OCI-LY1 (cell line): Measurements from ENCODE around the gene UBALD2.
A peak's percentile ranks its signal among the peaks of the same experiment; 100 is the strongest.

ENCODE experiments used
- H2AFZ ChIP-seq: fragments of 200-600 bp; sonication (generic), shearing (Covaris generic); 2 replicates; pipeline ENCODE4 v1.6.0; 2014; ENCODE audit warnings: antibody characterized with exemption, mild to moderate bottlenecking, low read length
- H3F3A ChIP-seq: fragments of 200-600 bp; sonication (generic), shearing (Covaris generic); 2 replicates; pipeline ENCODE4 v1.6.0; 2014; ENCODE audit warnings: mild to moderate bottlenecking, antibody characterized with exemption, low read length, moderate library complexity; ENCODE audit not compliant: insufficient read depth
- H3K27ac ChIP-seq: fragments of 200-600 bp; sonication (generic); 2 replicates; pipeline ENCODE4 v1.5.1; 2014; ENCODE audit warnings: low read length, mixed run types, mild to moderate bottlenecking, low read depth; ENCODE audit not compliant: poor library complexity, severe bottlenecking
- H3K27me3 ChIP-seq: fragments of 200-600 bp; sonication (generic); 2 replicates; pipeline ENCODE4 v1.6.0; 2014; ENCODE audit warnings: antibody characterized with exemption, mild to moderate bottlenecking, low read length, moderate library complexity; ENCODE audit not compliant: insufficient read depth
- H3K36me3 ChIP-seq: fragments of 200-600 bp; sonication (generic); 2 replicates; pipeline ENCODE4 v1.6.1; 2014; ENCODE audit warnings: mild to moderate bottlenecking, antibody characterized with exemption, low read length, moderate library complexity, mixed read lengths; ENCODE audit not compliant: insufficient read depth
- H3K4me1 ChIP-seq: fragments of 200-600 bp; sonication (generic); 2 replicates; pipeline ENCODE4 v1.5.1; 2014; ENCODE audit warnings: mild to moderate bottlenecking, low read length, moderate library complexity; ENCODE audit not compliant: insufficient read depth, severe bottlenecking
- H3K4me2 ChIP-seq: fragments of 200-600 bp; sonication (generic), shearing (Covaris generic); 2 replicates; pipeline ENCODE4 v1.6.1; 2014; ENCODE audit warnings: low read length
- H3K4me3 ChIP-seq: fragments of 200-600 bp; sonication (generic); 2 replicates; pipeline ENCODE4 v1.5.1; 2014; ENCODE audit warnings: low read length, low read depth, mild to moderate bottlenecking, mixed read lengths; ENCODE audit not compliant: poor library complexity, severe bottlenecking
- H3K79me2 ChIP-seq: fragments of 200-600 bp; shearing (Covaris generic); 2 replicates; pipeline ENCODE4 v1.6.1; 2016; ENCODE audit warnings: mixed run types, low read length, mixed read lengths; ENCODE audit not compliant: insufficient read depth
- H3K9ac ChIP-seq: fragments of 200-600 bp; sonication (generic), shearing (Covaris generic); 2 replicates; pipeline ENCODE4 v1.6.1; 2014; ENCODE audit warnings: mild to moderate bottlenecking, low read length, mixed read lengths
- H3K9me2 ChIP-seq: fragments of 200-600 bp; sonication (generic), shearing (Covaris generic); 2 replicates; pipeline ENCODE4 v1.6.1; 2014; ENCODE audit warnings: low read depth, mild to moderate bottlenecking, low read length, mixed read lengths
- H3K9me3 ChIP-seq: fragments of 200-600 bp; shearing (Covaris generic); 2 replicates; pipeline ENCODE4 v1.6.1; 2014; ENCODE audit warnings: low read length, mixed read lengths
- H4K20me1 ChIP-seq: fragments of 200-600 bp; sonication (generic), shearing (Covaris generic); 2 replicates; pipeline ENCODE4 v1.6.0; 2016; ENCODE audit warnings: mild to moderate bottlenecking, low read length; ENCODE audit not compliant: insufficient read depth
- EZH2 ChIP-seq: fragments of 200-600 bp; sonication (generic), shearing (Covaris generic); IDR thresholded peaks from 2 replicates; pipeline ENCODE4 v1.8.0; 2017; ENCODE audit warnings: borderline replicate concordance, mixed run types, mild to moderate bottlenecking, antibody characterized with exemption, low read length, moderate library complexity, mixed read lengths
- TF ChIP-seq, protein P1 (sequence below): fragments of 200-600 bp; sonication (generic), shearing (Covaris generic); IDR thresholded peaks from 2 replicates; pipeline ENCODE4 v1.5.1; 2017; ENCODE audit warnings: mild to moderate bottlenecking, antibody characterized with exemption, low read length, moderate library complexity, mixed read lengths

The UBALD2 gene

DNA sequence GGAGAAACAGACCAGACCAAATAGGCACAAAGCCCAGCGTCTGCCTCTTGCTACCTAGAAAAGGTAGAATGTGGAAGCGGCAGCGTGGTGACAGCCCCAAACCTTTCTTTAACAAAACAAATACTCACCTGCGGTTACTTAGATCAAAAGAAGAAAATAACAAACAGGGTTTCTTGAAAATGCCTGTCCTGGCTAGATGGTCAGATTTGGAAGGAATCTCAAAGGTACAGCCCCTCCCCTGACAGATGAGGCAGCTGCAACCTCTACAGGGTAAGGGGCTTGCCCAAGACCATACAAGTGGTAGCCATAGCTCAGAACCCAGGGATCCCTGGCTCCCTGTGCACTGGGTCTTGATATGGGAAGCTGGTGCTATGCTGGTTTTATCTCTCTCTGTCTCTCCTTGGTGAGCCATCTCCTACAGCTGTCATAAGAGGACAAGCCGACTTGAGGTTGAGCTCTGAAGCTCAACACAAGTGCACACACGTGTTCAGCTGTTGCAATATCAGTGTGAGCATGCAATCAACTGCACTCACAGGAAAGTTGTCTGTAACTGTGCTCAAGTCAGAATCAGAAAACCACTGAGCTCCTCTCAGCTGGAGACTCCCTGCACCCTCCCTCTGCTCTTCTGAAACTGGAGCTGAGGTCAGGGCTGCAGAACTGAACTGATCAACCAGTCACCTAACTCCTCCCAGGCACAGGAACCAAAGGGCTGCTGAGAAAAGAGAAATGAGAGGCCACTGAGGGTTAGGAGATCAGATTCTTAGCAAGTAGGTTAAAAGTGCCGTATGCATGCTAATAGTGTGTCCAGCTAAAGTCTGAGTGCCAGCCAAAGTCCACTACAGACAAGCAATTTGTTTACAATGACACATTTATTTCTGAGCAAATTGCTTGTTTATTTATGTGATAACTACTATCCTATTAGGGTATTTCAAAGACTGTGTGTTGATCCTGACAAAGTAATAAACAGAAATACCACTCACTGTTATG, 18.8 kb upstream of the UBALD2 start:
- Histone ChIP-seq H4K20me1 (no peaks in the 10 kb centered on the region), H3K79me2 (no peaks in the 10 kb centered on the region), H3K9ac (no peak overlapping the region), H3F3A (no peaks in the 10 kb centered on the region), H3K4me1 (no peaks in the 10 kb centered on the region), H3K4me3 (no peak overlapping the region), H3K36me3 (no peaks in the 10 kb centered on the region), H2AFZ (no peak overlapping the region), H3K27ac (no peak overlapping the region), H3K4me2 (no peak overlapping the region), H3K9me2 (no peaks in the 10 kb centered on the region), H3K27me3 (peaks cover 10% of the 10 kb centered on the region; the same call in 1 of the 2 replicates), H3K9me3 (no peaks in the 10 kb centered on the region)
- TF ChIP-seq, protein P1, sequence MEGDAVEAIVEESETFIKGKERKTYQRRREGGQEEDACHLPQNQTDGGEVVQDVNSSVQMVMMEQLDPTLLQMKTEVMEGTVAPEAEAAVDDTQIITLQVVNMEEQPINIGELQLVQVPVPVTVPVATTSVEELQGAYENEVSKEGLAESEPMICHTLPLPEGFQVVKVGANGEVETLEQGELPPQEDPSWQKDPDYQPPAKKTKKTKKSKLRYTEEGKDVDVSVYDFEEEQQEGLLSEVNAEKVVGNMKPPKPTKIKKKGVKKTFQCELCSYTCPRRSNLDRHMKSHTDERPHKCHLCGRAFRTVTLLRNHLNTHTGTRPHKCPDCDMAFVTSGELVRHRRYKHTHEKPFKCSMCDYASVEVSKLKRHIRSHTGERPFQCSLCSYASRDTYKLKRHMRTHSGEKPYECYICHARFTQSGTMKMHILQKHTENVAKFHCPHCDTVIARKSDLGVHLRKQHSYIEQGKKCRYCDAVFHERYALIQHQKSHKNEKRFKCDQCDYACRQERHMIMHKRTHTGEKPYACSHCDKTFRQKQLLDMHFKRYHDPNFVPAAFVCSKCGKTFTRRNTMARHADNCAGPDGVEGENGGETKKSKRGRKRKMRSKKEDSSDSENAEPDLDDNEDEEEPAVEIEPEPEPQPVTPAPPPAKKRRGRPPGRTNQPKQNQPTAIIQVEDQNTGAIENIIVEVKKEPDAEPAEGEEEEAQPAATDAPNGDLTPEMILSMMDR = no peak
- TF ChIP-seq EZH2 = no peak

DNA sequence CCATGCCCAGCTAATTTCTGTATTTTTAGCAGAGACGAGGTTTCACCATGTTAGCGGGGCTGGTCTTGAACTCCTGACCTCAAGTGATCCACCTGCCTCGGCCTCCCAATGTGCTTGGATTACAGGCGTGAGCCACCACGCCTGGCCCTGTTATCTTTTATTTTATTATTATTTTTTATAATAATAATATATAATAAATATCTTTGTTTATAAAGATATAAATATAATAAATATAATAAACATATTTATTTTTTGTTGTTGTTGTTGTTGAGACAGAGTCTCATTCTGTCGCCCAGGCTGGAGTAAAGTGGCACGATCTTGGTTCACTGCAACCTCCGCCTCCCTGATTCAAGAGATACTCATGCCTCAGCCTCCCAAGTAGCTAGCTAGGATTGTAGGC, 17.8 kb upstream of the UBALD2 start:
- H2AFZ ChIP-seq = no peak overlapping the region

DNA sequence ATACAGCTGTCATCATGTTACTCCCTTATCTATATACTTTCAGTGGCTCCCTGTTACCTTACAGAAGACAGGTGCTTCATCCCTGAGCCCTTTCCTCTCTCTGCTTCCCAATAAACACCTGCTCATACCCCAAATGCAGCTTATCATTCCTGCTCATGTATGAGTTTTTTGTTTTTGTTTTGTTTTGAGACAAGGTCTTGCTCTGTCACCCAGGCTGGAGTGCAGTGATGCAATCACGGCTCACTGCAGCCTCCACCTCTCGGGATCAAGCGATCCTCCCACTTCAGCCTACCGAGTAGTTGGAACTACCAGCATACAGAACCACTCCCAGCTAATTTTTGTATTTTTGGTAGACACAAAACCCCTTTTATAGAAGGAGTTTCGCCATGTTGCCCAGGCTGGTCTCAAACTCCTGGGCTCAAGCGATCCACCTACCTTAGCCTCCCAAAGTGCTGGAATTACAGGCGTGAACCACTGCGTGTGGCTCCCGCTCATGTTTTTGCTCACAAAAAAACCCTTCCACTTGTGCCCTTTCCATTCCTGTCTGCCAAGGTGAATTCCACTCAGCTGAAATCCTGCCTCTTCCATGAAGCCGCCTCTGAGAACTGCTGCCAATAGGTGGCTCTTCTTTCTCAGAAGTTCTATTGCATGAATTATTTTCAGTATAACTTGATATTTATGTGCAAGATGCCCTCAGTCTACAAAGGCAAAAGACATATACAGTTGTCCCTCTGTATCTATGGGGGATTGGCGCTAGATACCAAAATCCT, 16.9 kb upstream of the UBALD2 start:
- no peaks in the 10 kb centered on the region for H4K20me1 ChIP-seq
- H3K79me2 ChIP-seq = no peaks in the 10 kb centered on the region
- no peaks in the 10 kb centered on the region for H3F3A ChIP-seq
- no peak overlapping the region for H2AFZ ChIP-seq
- no peak overlapping the region for H3K4me3 ChIP-seq
- H3K27me3 ChIP-seq = peaks cover 12% of the 10 kb centered on the region; the same call in 1 of the 2 replicates
- TF ChIP-seq EZH2 = no peak
- TF ChIP-seq, protein P1 = peak; percentile 16; the same call in 1 of the 2 replicates
- H3K9me3 ChIP-seq = no peaks in the 10 kb centered on the region
- no peaks in the 10 kb centered on the region for H3K36me3 ChIP-seq
- no peak overlapping the region for H3K27ac ChIP-seq
- no peaks in the 10 kb centered on the region for H3K9me2 ChIP-seq
- peaks cover 12% of the 10 kb centered on the region for H3K4me1 ChIP-seq
- no peak overlapping the region for H3K4me2 ChIP-seq
- H3K9ac ChIP-seq = no peak overlapping the region

More for the DNA sequence above, 17.8 kb upstream of the UBALD2 start:
- Histone ChIP-seq H3K27me3 (peaks cover 10% of the 10 kb centered on the region; the same call in 1 of the 2 replicates), H3K27ac (no peak overlapping the region), H3K9me2 (no peaks in the 10 kb centered on the region), H3F3A (no peaks in the 10 kb centered on the region), H3K36me3 (no peaks in the 10 kb centered on the region), H4K20me1 (no peaks in the 10 kb centered on the region), H3K4me2 (no peak overlapping the region), H3K9ac (no peak overlapping the region), H3K4me1 (peaks cover 7% of the 10 kb centered on the region), H3K79me2 (no peaks in the 10 kb centered on the region), H3K4me3 (no peak overlapping the region), H3K9me3 (no peaks in the 10 kb centered on the region)
- TF ChIP-seq, protein P1 = no peak
- no peak for TF ChIP-seq EZH2
